HG03025 (cell line): ENCODE data around the gene LARP4.
"Not testable (repeated sequence)": the region's sequence is repeated elsewhere in the genome, so short reads cannot be mapped to it uniquely, and the experiment has no call there.

Source experiments
- ATAC-seq: cut with Tn5 transposase; IDR thresholded peaks from one replicate; pipeline ENCODE4 v1.9.1; 2021; ENCODE audit warnings: mild to moderate bottlenecking, moderate library complexity; ENCODE audit not compliant: unreplicated experiment, low FRiP score

The LARP4 gene

GRCh38 chr12:50400104-50400637 lies 514 bp upstream of the LARP4 start:
- no peak for ATAC-seq

- ATAC-seq: no peak
These were observed 906 bp downstream of the LARP4 start for GRCh38 chr12:50401500-50402081.

- ATAC-seq: no peak
These were observed 1.7 kb downstream of the LARP4 start for GRCh38 chr12:50402264-50403000.

GRCh38 chr12:50403001-50403440 lies 2.3 kb downstream of the LARP4 start:
- no peak for ATAC-seq

GRCh38 chr12:50404307-50404706 lies 3.6 kb downstream of the LARP4 start:
- no peak for ATAC-seq

GRCh38 chr12:50411051-50411660 lies 10.5 kb downstream of the LARP4 start:
- no peak for ATAC-seq

- ATAC-seq: no peak
These were observed 15.3 kb downstream of the LARP4 start for GRCh38 chr12:50415899-50416479.

GRCh38 chr12:50419112-50419909 lies 18.6 kb downstream of the LARP4 start:
- ATAC-seq: no peak

GRCh38 chr12:50422855-50423254 lies 22.2 kb downstream of the LARP4 start:
- not testable (repeated sequence) for ATAC-seq

GRCh38 chr12:50423342-50423741 lies 22.7 kb downstream of the LARP4 start:
- not testable (repeated sequence) for ATAC-seq

GRCh38 chr12:50425589-50426258 lies 25.0 kb downstream of the LARP4 start:
- ATAC-seq: no peak

- ATAC-seq: not testable (repeated sequence)
These were observed 31.0 kb downstream of the LARP4 start for GRCh38 chr12:50431656-50432055.

- no peak for ATAC-seq
These were observed 39.6 kb downstream of the LARP4 start for GRCh38 chr12:50440288-50440687.

GRCh38 chr12:50441763-50442162 lies 41.1 kb downstream of the LARP4 start:
- ATAC-seq: no peak

- no peak for ATAC-seq
These were observed 41.7 kb downstream of the LARP4 start for GRCh38 chr12:50442178-50442908.

GRCh38 chr12:50449671-50450070 lies 49.0 kb downstream of the LARP4 start:
- ATAC-seq: not testable (repeated sequence)

GRCh38 chr12:50452795-50453194 lies 52.1 kb downstream of the LARP4 start:
- ATAC-seq: no peak

GRCh38 chr12:50453872-50454271 lies 53.2 kb downstream of the LARP4 start:
- no peak for ATAC-seq

- ATAC-seq: no peak
These were observed 57.9 kb downstream of the LARP4 start for GRCh38 chr12:50458606-50459005.
